WTC11 (cell line): ENCODE measurements around the gene RPL15. TPM values are rescaled to one million over a fixed set of nuclear protein-coding genes. Genes with fewer than 3 reads are reported as not detected.

Source experiments
- ATF2 ChIP-seq: sonication (generic); formaldehyde crosslinking; IDR thresholded peaks from 2 replicates; pipeline ENCODE4 v1.8.1; 2022; ENCODE audit warnings: low read depth, missing genetic modification reagents, borderline replicate concordance
- ATF6 ChIP-seq: sonication (generic); formaldehyde crosslinking; IDR thresholded peaks from 2 replicates; pipeline ENCODE4 v1.8.1; 2023; ENCODE audit warnings: mild to moderate bottlenecking, missing genetic modification reagents
- CBFB ChIP-seq: sonication (generic); formaldehyde crosslinking; IDR thresholded peaks from 2 replicates; pipeline ENCODE4 v1.8.1; 2022; ENCODE audit warnings: mild to moderate bottlenecking, low read depth, missing genetic modification reagents
- CREB1 ChIP-seq: sonication (generic); formaldehyde crosslinking; IDR thresholded peaks from 2 replicates; pipeline ENCODE4 v1.8.0; 2023; ENCODE audit warnings: mild to moderate bottlenecking, missing genetic modification reagents
- CREM ChIP-seq: sonication (generic); formaldehyde crosslinking; IDR thresholded peaks from 2 replicates; pipeline ENCODE4 v1.8.1; 2022; ENCODE audit warnings: mild to moderate bottlenecking, missing genetic modification reagents, moderate library complexity
- ELF4 ChIP-seq: sonication (generic); formaldehyde crosslinking; IDR thresholded peaks from 2 replicates; pipeline ENCODE4 v1.8.1; 2022; ENCODE audit warnings: low read depth, mild to moderate bottlenecking, moderate library complexity, missing genetic modification reagents
- EMX1 ChIP-seq: fragments of 250-450 bp; sonication (Bioruptor Pico); IDR thresholded peaks from 2 replicates; pipeline ENCODE4 v1.8.0; 2021; ENCODE audit warnings: mild to moderate bottlenecking
- ETV6 ChIP-seq: sonication (generic); formaldehyde crosslinking; IDR thresholded peaks from 2 replicates; pipeline ENCODE4 v1.8.1; 2022; ENCODE audit warnings: mild to moderate bottlenecking, missing genetic modification reagents
- FOXP1 ChIP-seq: sonication (generic); formaldehyde crosslinking; IDR thresholded peaks from 2 replicates; pipeline ENCODE4 v1.8.0; 2022; ENCODE audit warnings: missing genetic modification reagents, mild to moderate bottlenecking, moderate library complexity, borderline replicate concordance
- HMGA2 ChIP-seq: fragments of 250-450 bp; sonication (Bioruptor Pico); IDR thresholded peaks from 2 replicates; pipeline ENCODE4 v1.4.0; 2021; ENCODE audit warnings: mild to moderate bottlenecking, moderate library complexity
- IRF1 ChIP-seq: sonication (generic); formaldehyde crosslinking; IDR thresholded peaks from 2 replicates; pipeline ENCODE4 v1.8.0; 2023; ENCODE audit warnings: missing genetic modification reagents
- IRF2 ChIP-seq: sonication (generic); formaldehyde crosslinking; IDR thresholded peaks from 2 replicates; pipeline ENCODE4 v1.8.0; 2022; ENCODE audit warnings: low read depth, missing genetic modification reagents, borderline replicate concordance
- JAZF1 ChIP-seq: fragments of 250-450 bp; sonication (Bioruptor Pico); IDR thresholded peaks from 2 replicates; pipeline ENCODE4 v1.9.0; 2021; ENCODE audit warnings: moderate library complexity, mild to moderate bottlenecking, inconsistent platforms
- KAT7 ChIP-seq: sonication (generic); formaldehyde crosslinking; IDR thresholded peaks from 2 replicates; pipeline ENCODE4 v1.8.1; 2023; ENCODE audit warnings: missing genetic modification reagents, mild to moderate bottlenecking, borderline replicate concordance
- MXD4 ChIP-seq: fragments of 250-450 bp; sonication (Bioruptor Pico); IDR thresholded peaks from 2 replicates; pipeline ENCODE4 v1.8.0; 2021; ENCODE audit warnings: mild to moderate bottlenecking, moderate library complexity, borderline replicate concordance
- NR1H2 ChIP-seq: sonication (generic); formaldehyde crosslinking; IDR thresholded peaks from 2 replicates; pipeline ENCODE4 v1.9.0; 2021; ENCODE audit warnings: mild to moderate bottlenecking, moderate library complexity, missing genetic modification reagents
- NR3C1 ChIP-seq: sonication (generic); formaldehyde crosslinking; conservative IDR thresholded peaks from 2 replicates; pipeline ENCODE4 v1.8.1; 2023; ENCODE audit warnings: low read depth, mild to moderate bottlenecking, missing genetic modification reagents
- RELA ChIP-seq: sonication (generic); formaldehyde crosslinking; IDR thresholded peaks from 2 replicates; pipeline ENCODE4 v1.8.1; 2022; ENCODE audit warnings: missing genetic modification reagents, mild to moderate bottlenecking, borderline replicate concordance
- TEAD1 ChIP-seq: sonication (generic); formaldehyde crosslinking; IDR thresholded peaks from 2 replicates; pipeline ENCODE4 v1.8.0; 2022; ENCODE audit warnings: mild to moderate bottlenecking, missing genetic modification reagents
- ZBTB21 ChIP-seq: sonication (generic); formaldehyde crosslinking; IDR thresholded peaks from 2 replicates; pipeline ENCODE4 v1.8.1; 2023; ENCODE audit warnings: mild to moderate bottlenecking, missing genetic modification reagents, borderline replicate concordance
- ZNF121 ChIP-seq: sonication (generic); formaldehyde crosslinking; IDR thresholded peaks from 2 replicates; pipeline ENCODE4 v1.8.0; 2023; ENCODE audit warnings: missing genetic modification reagents
- ZNF263 ChIP-seq: sonication (generic); formaldehyde crosslinking; IDR thresholded peaks from 2 replicates; pipeline ENCODE4 v1.8.1; 2022; ENCODE audit warnings: low read depth, mild to moderate bottlenecking, moderate library complexity, missing genetic modification reagents
- ZSCAN18 ChIP-seq: fragments of 250-450 bp; sonication (Bioruptor Pico); IDR thresholded peaks from 2 replicates; pipeline ENCODE4 v2.1.2; 2022; ENCODE audit warnings: mild to moderate bottlenecking, moderate library complexity
- total RNA-seq: library from RNA; stranded (reverse); gene quantifications from 3 replicates; pipeline ENCODE4 v1.2.3, GENCODE V29; 2021
- TF ChIP-seq, protein P1 (sequence below): sonication (generic); formaldehyde crosslinking; IDR thresholded peaks from 2 replicates; pipeline ENCODE4 v1.8.1; 2023; ENCODE audit warnings: mild to moderate bottlenecking, missing genetic modification reagents, moderate library complexity
- TF ChIP-seq, protein P2 (sequence below): sonication (generic); formaldehyde crosslinking; conservative IDR thresholded peaks from 2 replicates; pipeline ENCODE4 v1.8.1; 2023; ENCODE audit warnings: mild to moderate bottlenecking, low read depth, missing genetic modification reagents, moderate library complexity
- TF ChIP-seq, protein P3 (sequence below): fragments of 250-450 bp; sonication (Bioruptor Pico); conservative IDR thresholded peaks from 2 replicates; pipeline ENCODE4 v1.9.0; 2021; ENCODE audit warnings: mild to moderate bottlenecking
- TF ChIP-seq, protein P4 (sequence below): sonication (generic); formaldehyde crosslinking; IDR thresholded peaks from 2 replicates; pipeline ENCODE4 v1.8.0; 2022; ENCODE audit warnings: mild to moderate bottlenecking, missing genetic modification reagents

Gene RPL15
- total RNA-seq, 1 experiment from 2014 or later: 2,428 TPM

DNA sequence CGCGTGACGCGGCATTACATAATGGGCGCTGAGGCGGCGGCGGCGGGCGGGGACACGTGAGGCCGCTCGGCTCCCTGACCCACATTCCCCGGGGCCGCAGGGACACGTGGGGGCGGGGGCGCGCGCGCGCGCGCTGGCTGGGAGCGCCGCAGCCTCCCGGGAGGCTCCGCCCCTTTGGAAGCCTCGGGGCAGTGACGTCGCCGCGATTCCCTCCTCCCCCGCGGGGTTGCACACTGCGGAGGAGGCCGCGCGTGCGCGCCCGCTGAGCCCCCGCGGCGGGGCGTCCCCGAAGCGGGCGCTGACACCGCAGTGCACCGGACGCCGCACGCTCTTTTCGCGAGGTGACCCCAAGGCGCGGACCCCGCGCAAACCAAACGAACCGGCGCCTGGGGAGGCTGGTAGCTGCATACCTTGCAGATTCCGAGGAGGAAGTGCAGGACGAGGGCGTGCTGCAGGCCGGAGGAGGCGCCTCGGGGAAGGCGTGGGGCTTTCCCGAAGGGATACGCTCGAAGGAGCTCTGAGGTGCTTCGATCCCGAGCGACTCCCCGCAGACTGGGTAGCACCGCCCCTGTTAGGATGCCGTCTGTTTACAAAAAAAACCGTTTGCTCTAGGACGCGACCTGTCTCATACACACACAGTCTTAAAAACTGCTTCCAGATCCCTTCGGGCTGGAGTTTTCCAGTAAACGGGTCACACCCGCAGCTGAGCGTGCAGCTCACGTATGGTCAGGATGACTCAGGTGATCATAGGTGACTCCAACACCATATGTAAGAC, 29.2 kb downstream of the RPL15 start (continued):
- TF ChIP-seq EMX1 (CRISPR knock-in tag): no peak
- peak; percentile 82; the same call in 1 of the 2 replicates for TF ChIP-seq ETV6 (CRISPR knock-in tag)
- TF ChIP-seq ELF4: no peak
- TF ChIP-seq, protein P1, sequence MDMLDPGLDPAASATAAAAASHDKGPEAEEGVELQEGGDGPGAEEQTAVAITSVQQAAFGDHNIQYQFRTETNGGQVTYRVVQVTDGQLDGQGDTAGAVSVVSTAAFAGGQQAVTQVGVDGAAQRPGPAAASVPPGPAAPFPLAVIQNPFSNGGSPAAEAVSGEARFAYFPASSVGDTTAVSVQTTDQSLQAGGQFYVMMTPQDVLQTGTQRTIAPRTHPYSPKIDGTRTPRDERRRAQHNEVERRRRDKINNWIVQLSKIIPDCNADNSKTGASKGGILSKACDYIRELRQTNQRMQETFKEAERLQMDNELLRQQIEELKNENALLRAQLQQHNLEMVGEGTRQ: peak; percentile 94
- TF ChIP-seq ATF2 (CRISPR knock-in tag): no peak
- TF ChIP-seq ZSCAN18 (CRISPR knock-in tag): no peak
- TF ChIP-seq HMGA2 (CRISPR knock-in tag): no peak
- TF ChIP-seq MXD4 (CRISPR knock-in tag): no peak
- no peak for TF ChIP-seq IRF2 (CRISPR knock-in tag)
- no peak for TF ChIP-seq ZNF121 (CRISPR knock-in tag)
- TF ChIP-seq KAT7 (CRISPR knock-in tag): peak; percentile 73; the same call in 1 of the 2 replicates
- TF ChIP-seq TEAD1: peak; percentile 22
- TF ChIP-seq NR3C1 (CRISPR knock-in tag): no peak
- TF ChIP-seq, protein P2, sequence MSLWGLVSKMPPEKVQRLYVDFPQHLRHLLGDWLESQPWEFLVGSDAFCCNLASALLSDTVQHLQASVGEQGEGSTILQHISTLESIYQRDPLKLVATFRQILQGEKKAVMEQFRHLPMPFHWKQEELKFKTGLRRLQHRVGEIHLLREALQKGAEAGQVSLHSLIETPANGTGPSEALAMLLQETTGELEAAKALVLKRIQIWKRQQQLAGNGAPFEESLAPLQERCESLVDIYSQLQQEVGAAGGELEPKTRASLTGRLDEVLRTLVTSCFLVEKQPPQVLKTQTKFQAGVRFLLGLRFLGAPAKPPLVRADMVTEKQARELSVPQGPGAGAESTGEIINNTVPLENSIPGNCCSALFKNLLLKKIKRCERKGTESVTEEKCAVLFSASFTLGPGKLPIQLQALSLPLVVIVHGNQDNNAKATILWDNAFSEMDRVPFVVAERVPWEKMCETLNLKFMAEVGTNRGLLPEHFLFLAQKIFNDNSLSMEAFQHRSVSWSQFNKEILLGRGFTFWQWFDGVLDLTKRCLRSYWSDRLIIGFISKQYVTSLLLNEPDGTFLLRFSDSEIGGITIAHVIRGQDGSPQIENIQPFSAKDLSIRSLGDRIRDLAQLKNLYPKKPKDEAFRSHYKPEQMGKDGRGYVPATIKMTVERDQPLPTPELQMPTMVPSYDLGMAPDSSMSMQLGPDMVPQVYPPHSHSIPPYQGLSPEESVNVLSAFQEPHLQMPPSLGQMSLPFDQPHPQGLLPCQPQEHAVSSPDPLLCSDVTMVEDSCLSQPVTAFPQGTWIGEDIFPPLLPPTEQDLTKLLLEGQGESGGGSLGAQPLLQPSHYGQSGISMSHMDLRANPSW (CRISPR knock-in tag): no peak
- peak; percentile 37; the same call in 1 of the 2 replicates for TF ChIP-seq FOXP1 (CRISPR knock-in tag)
- no peak for TF ChIP-seq NR1H2 (CRISPR knock-in tag)
- TF ChIP-seq ZBTB21: peak; percentile 91; the same call in 1 of the 2 replicates
- TF ChIP-seq ZNF263 (CRISPR knock-in tag): no peak
- TF ChIP-seq JAZF1 (CRISPR knock-in tag): no peak
- TF ChIP-seq CREM (CRISPR knock-in tag): peak; percentile 83
- TF ChIP-seq IRF1 (CRISPR knock-in tag): no peak
- TF ChIP-seq RELA: peak; percentile 60; the same call in 1 of the 2 replicates
- 0 out of 2 replicates have a peak, but pooled peaks have one; percentile 48 for TF ChIP-seq CBFB
- TF ChIP-seq, protein P3, sequence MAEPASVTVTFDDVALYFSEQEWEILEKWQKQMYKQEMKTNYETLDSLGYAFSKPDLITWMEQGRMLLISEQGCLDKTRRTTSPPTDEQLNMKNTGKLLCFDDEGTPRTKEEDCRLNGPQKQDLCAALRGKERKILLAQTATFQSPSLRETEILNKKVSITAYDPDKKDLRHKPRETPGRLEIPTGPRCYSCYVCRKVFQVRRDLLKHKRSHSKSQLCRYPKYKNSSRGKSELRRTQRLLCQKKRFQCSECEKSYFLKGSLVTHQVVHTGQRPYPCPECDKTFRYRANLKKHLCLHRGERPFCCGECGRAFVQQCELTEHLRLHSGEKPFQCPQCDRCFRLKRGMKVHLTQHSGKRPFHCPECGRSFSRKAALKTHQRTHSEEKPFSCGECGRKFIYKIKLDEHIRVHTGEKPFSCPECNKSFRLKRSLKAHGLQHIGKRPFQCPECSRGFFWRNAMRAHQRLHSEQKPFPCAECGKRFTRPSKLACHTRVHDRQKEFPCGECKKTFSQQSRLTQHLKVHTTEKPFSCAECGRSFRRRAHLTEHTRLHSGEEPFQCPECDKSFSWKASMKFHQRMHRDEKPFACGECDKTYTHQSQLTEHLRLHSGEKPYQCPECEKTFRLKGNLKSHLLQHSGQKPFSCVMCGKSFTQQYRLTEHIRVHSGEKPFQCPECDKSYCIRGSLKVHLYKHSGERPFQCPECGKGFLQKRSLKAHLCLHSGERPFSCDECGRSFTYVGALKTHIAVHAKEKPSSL (CRISPR knock-in tag): no peak
- TF ChIP-seq, protein P4, sequence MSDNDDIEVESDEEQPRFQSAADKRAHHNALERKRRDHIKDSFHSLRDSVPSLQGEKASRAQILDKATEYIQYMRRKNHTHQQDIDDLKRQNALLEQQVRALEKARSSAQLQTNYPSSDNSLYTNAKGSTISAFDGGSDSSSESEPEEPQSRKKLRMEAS: peak; percentile 76
- no peak for TF ChIP-seq ATF6 (CRISPR knock-in tag)
- TF ChIP-seq CREB1 (CRISPR knock-in tag): no peak
